Suprapubic skin (tissue), 4 donors: ENCODE data around the gene MAT1A. TPM values are rescaled to one million over a fixed set of nuclear protein-coding genes. Genes with fewer than 3 reads are reported as not detected.

ENCODE experiments used
- DNase-seq, 2 donors: peaks; one replicate each; pipeline ENCODE4 v3.0.0-alpha.2; 2019; ENCODE audit warnings: low spot score in 2 of 2
- H3K27ac ChIP-seq: fragments of 200-600 bp; sonication (generic); one replicate; pipeline ENCODE4 v1.5.1; 2019
- H3K27me3 ChIP-seq: fragments of 200-600 bp; sonication (generic); one replicate; pipeline ENCODE4 v1.5.1; 2019
- H3K36me3 ChIP-seq: fragments of 200-600 bp; sonication (generic); one replicate; pipeline ENCODE4 v1.5.1; 2019
- H3K4me1 ChIP-seq: fragments of 200-600 bp; sonication (generic); one replicate; pipeline ENCODE4 v1.5.1; 2019
- H3K4me3 ChIP-seq: fragments of 200-600 bp; sonication (generic); one replicate; pipeline ENCODE4 v1.5.1; 2019; ENCODE audit warnings: mild to moderate bottlenecking
- H3K9me3 ChIP-seq: fragments of 200-600 bp; sonication (generic); one replicate; pipeline ENCODE4 v1.5.1; 2019
- CTCF ChIP-seq, 2 donors: fragments of 200-600 bp in 1 of 2; fragments of 450-650 bp in 1 of 2; sonication (generic) in 1 of 2; IDR thresholded peaks; one replicate each; pipeline ENCODE4 v1.5.1; 2016 to 2019; ENCODE audit warnings: antibody characterized with exemption in 2 of 2, mild to moderate bottlenecking in 1 of 2, moderate library complexity in 1 of 2
- EP300 ChIP-seq: sonication (generic); formaldehyde crosslinking; IDR thresholded peaks from one replicate; pipeline ENCODE4 v1.6.1; 2017; ENCODE audit warnings: antibody characterized with exemption
- POLR2A ChIP-seq, 2 donors: fragments of 450-650 bp; IDR thresholded peaks; one replicate each; pipeline ENCODE4 v1.6.1; 2017; ENCODE audit warnings: antibody characterized with exemption in 2 of 2, mild to moderate bottlenecking in 2 of 2, moderate library complexity in 2 of 2
- POLR2AphosphoS5 ChIP-seq, 3 donors: sonication (generic); formaldehyde crosslinking; IDR thresholded peaks; one replicate each; pipeline ENCODE4 v1.6.1; 2017; ENCODE audit warnings: antibody characterized with exemption in 3 of 3
- WGBS: methylation state at CpG from one replicate; pipeline ENCODE4 v1.1.5; 2018; 5-methylcytosine and 5-hydroxymethylcytosine counted together
- total RNA-seq, 4 donors: library from RNA; depleted of rRNA; stranded (reverse); fragments of >200 nt; gene quantifications; one replicate each; pipeline ENCODE4 v1.1.0, GENCODE V29; 2016

The MAT1A gene
- total RNA-seq, 4 donors from 2014 or later = 3.3 to 13.3 (median 4.9) TPM

- Histone ChIP-seq H3K9me3 (no peaks in the 10 kb centered on the region), H3K4me1 (no peaks in the 10 kb centered on the region), H3K27me3 (peaks cover 4% of the 10 kb centered on the region), H3K36me3 (no peaks in the 10 kb centered on the region), H3K4me3 (no peak overlapping the region), H3K27ac (no peak overlapping the region)
- TF ChIP-seq POLR2AphosphoS5 (IDR thresholded peaks at IDR 0.05) (no peak), CTCF (IDR thresholded peaks at IDR 0.05) (no peak), EP300 (no peak), POLR2A (IDR thresholded peaks at IDR 0.05) (no peak)
- DNase-seq = no peak
- 85% methylated on average over 7 of the region's 7 CpGs for WGBS
Measured at GRCh38 chr10:80270887-80271286, 18.6 kb downstream of the MAT1A start.

DNA sequence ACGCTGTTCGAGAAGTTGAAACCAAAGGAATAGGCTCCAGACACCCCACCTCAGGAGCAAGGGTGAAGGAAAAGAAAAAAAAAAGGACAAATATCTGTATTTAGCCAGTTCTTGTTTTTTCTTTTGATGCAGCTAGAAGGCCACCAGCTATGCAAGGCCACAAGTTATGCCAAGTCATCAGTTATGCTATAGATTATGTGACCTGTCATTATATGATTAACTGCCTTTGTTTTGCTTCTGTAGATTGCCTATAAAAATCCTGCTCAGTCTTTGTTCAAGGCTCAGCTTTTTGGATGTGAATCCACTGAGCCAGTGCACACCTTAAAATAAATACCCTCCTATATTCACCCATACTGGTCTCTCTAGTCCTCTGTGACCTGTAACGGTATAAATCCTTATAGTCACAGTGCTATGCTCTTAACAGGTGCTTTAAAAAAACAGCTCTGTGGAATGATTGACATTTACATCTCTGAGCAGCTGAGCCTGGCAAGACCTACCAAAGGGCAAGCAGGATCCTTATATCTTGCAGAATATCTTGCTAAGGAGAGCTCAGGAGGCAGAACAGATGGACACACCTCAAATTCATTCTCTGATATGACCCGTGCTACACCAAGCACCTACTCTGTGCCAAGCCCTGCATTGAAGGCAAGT lies 20.4 kb downstream of the MAT1A start:
- no peaks in the 10 kb centered on the region for H3K4me1 ChIP-seq
- no peak overlapping the region for H3K27ac ChIP-seq
- no peaks in the 10 kb centered on the region for H3K27me3 ChIP-seq
- TF ChIP-seq POLR2A (IDR thresholded peaks at IDR 0.05) = no peak
- no peak for TF ChIP-seq EP300
- no peak for TF ChIP-seq POLR2AphosphoS5 (IDR thresholded peaks at IDR 0.05)
- no peaks in the 10 kb centered on the region for H3K9me3 ChIP-seq
- DNase-seq = no peak
- 81% methylated on average over 4 of the region's 4 CpGs for WGBS
- H3K4me3 ChIP-seq = no peak overlapping the region
- H3K36me3 ChIP-seq = no peaks in the 10 kb centered on the region

GRCh38 chr10:80268266-80268665 lies 21.2 kb downstream of the MAT1A start:
- WGBS = 53% methylated on average over 2 of the region's 2 CpGs
- DNase-seq = no peak
- Histone ChIP-seq H3K27me3 (no peaks in the 10 kb centered on the region), H3K27ac (no peak overlapping the region), H3K9me3 (no peaks in the 10 kb centered on the region), H3K36me3 (no peaks in the 10 kb centered on the region), H3K4me3 (no peak overlapping the region), H3K4me1 (no peaks in the 10 kb centered on the region)
- no peak for TF ChIP-seq CTCF (IDR thresholded peaks at IDR 0.05)
- no peak for TF ChIP-seq POLR2AphosphoS5 (IDR thresholded peaks at IDR 0.05)
- no peak for TF ChIP-seq EP300
- TF ChIP-seq POLR2A (IDR thresholded peaks at IDR 0.05) = no peak

GRCh38 chr10:80266513-80266863 lies 23.0 kb downstream of the MAT1A start:
- Histone ChIP-seq H3K9me3 (no peaks in the 10 kb centered on the region), H3K4me3 (no peak overlapping the region), H3K36me3 (no peaks in the 10 kb centered on the region), H3K27ac (no peak overlapping the region), H3K4me1 (no peaks in the 10 kb centered on the region), H3K27me3 (no peaks in the 10 kb centered on the region)
- 90% methylated on average over 4 of the region's 4 CpGs for WGBS
- TF ChIP-seq CTCF (IDR thresholded peaks at IDR 0.05) (no peak), POLR2AphosphoS5 (IDR thresholded peaks at IDR 0.05) (no peak), EP300 (no peak), POLR2A (IDR thresholded peaks at IDR 0.05) (no peak)
- DNase-seq = no peak

DNA sequence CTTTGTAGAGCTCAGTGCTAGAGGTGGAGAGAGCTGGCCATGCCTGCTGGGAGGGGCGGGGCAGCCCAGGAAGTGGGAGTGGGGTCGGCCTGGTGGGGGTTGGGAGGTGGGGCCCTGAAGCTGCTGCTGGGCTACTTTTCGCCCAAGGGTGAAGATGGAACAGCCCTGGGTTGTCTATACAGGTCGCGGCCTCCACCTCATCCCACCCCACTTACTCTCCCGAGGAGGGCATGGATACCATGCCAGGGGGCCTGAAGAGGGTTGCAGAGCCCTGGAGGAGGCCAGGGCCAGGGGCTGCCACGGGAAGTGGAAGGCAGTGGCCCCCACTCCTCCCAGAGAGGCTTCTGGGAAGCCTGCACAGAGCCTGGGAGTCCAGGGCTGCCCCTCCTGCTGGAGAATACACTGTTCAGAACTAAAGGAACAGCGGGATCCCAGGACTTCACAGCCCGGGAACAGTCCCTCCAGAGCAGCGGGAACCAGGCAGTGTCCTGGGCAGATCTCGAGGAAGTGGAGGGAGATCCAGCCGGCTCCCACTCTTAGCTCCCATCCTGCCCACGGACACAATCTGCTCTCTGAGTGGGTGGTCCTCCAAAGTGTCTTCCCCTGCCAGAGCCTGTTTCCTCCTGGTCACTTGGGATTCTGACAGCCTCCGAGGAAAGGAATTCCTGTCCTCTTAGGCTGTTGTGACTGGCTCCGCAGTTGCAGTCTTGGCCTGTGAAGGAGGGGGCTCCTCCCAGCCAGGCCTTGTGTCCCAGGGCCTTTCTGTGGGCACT lies 23.5 kb downstream of the MAT1A start:
- Histone ChIP-seq H3K27me3 (no peaks in the 10 kb centered on the region), H3K4me1 (no peaks in the 10 kb centered on the region), H3K4me3 (no peak overlapping the region), H3K9me3 (no peaks in the 10 kb centered on the region), H3K27ac (no peak overlapping the region), H3K36me3 (no peaks in the 10 kb centered on the region)
- 51% methylated on average over 8 of the region's 15 CpGs for WGBS
- DNase-seq = no peak
- TF ChIP-seq CTCF (IDR thresholded peaks at IDR 0.05) (no peak), EP300 (no peak), POLR2AphosphoS5 (IDR thresholded peaks at IDR 0.05) (no peak), POLR2A (IDR thresholded peaks at IDR 0.05) (no peak)
